GM12872 (cell line): ENCODE measurements around the gene GFY.

Experiments used
- CTCF ChIP-seq: IDR thresholded peaks from 3 replicates; pipeline ENCODE4 v1.5.1; 2011; ENCODE audit warnings: low read depth, mild to moderate bottlenecking, low read length, moderate library complexity; ENCODE audit not compliant: insufficient read depth

The GFY gene

DNA sequence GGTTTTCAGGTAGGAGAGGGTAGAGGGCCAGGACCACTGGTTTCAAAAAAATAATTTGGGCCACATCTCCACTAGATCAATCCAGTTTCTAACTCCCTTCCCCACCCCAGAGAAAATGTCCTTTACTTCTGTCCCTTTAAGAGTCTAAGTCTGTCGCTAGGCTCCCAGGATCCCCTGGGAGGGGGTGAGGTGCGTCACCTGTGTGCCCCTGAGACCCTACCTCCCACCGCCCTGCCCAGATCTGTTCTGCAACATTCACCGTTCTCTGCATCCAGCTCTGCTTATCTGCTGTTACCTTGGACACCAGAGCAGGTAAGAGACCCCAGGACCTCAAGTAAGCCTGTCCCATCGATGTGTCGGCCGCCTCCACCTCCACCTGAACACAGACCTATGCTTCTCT lies at the start of gene GFY:
TSS of gene GFY (plus strand) at position 211 of the 400 bp plus-strand sequence. CDS start 1,043 bp downstream, outside the sequence.
- TF ChIP-seq CTCF: no peak

DNA sequence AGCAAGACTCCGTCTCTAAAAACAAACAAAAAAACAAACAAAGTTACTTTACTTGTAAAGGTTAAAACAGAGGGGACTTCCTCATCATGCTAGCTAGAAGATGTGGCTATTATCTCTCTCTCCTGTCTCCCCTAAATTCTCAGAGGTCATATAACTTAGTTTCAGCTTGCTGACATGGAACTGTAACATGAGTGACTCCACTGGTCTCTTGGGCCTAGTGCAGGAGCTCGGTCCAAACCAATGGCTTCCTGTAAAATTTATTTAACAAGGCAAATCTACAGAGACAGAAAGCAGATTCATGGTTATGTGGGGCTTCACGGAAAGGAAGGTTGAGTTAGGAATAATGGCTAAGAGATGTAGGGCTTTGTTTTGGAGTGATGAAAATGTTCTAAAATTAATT lies 46.7 kb upstream of the GFY start:
- no peak for TF ChIP-seq CTCF

- TF ChIP-seq CTCF: no peak
Observed at GRCh38 chr19:49380391-49380790, 44.8 kb upstream of the GFY start.

DNA sequence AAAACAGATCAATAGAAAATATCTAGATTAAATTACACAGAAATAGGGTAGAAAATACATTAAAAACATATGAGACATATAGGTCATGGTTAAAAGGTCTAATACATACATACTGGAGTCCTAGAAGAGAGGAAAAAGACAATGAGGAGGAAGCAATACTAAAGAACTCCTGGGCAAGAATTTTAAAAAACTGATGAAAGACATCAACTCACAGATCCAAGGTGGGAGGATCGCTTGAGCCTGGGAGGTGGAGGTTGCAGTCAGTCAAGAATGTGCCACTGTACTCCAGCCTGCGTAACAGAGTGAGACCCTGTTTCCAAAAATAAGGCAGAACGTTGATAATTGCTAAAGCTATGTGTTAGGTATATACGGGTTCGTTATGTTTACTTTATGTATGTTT lies 42.5 kb upstream of the GFY start:
- TF ChIP-seq CTCF: no peak

- no peak for TF ChIP-seq CTCF
Observed at GRCh38 chr19:49383599-49383998, 41.6 kb upstream of the GFY start.

DNA sequence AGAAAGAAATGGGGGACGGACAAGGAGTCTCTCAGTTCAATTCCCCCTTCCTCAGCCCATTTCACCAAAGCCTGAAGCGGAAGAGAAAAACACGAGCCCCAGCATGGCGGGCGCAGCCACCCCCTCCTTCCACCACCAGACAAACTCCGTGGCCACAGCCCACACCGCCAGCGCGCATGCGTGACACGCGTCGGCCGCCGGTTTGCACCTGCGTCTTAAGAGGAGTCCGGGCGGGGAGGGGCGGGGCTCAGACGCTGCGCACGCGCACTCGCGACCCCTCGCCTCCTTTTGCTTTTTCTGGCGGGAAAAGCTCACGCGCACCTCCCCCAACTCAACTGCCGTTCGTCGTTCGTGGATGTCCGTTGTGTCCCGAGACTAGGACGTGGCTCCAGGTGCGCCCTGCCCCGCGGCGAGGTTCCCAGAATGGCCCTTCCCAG lies 37.2 kb upstream of the GFY start, which contains the start of gene KASH5:
TSS of gene KASH5 (plus strand) at position 314 of the 437 bp plus-strand sequence. CDS start 2,635 bp downstream, outside the sequence.
- TF ChIP-seq CTCF: no peak

DNA sequence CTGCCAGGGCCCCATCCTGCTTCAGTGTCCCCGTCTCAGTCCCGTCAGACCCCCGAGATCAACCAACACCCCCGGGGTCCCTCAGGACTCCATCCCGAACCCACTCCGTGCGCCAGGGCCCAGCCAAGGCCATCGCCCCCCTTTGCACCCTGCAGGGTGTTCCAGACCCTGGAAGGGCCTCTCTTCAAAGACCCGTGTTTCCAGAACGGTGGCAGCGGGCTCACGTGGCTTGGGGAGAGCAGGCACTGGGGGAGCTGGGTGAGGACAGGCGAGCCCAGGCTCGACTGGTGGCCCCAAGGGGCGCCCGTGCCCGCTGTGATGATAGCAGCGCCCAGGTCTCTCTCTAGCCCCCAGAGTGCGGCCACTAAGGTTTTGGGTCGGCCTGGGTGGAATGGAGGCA lies 35.8 kb upstream of the GFY start:
- TF ChIP-seq CTCF: no peak
